HG02870 (cell line): ENCODE results near the gene SLC8A1.

Source experiments
- ATAC-seq: cut with Tn5 transposase; IDR thresholded peaks from one replicate; pipeline ENCODE4 v1.9.1; 2021; ENCODE audit warnings: mild to moderate bottlenecking, moderate library complexity; ENCODE audit not compliant: unreplicated experiment

The SLC8A1 gene

DNA sequence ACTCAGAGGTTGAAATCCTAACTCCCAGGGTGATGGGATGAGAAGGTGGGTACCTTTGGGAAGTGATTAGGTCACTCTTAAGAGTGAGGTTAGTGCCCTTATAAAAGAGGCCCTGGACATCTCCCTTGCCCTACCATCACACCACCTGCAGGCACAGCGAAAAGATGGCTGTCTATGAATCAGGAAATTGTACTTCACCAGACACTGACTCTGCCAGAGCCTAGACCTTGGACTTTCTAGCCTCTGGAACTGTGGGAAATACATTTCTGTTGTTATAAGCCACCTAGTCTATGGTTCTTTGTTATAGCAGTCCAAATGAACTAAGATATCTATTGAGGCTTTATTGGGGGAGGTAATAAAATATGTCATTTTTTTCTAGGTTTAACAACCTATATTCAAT lies 203.6 kb downstream of the SLC8A1 start:
- no peak for ATAC-seq

DNA sequence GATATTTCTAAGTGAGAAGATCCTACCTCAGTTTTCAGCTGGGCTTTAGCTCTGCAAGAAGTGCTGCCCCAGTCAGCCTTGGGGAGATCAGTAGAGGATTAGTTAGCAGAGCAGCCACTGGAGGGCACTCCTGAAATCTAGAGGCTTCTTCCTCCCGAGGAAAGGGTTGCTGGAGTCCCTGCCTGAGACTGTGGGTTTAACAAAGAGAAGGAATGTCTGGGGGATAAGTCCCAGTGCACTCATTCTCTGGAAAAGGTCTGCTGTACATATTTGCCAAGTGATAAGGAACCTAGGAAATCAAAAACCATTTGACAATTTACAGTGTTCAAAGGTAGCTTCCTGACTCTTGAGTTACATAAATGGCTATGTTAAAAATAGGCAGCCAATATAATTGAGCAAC lies 207.2 kb downstream of the SLC8A1 start:
- peak; percentile 59 for ATAC-seq

DNA sequence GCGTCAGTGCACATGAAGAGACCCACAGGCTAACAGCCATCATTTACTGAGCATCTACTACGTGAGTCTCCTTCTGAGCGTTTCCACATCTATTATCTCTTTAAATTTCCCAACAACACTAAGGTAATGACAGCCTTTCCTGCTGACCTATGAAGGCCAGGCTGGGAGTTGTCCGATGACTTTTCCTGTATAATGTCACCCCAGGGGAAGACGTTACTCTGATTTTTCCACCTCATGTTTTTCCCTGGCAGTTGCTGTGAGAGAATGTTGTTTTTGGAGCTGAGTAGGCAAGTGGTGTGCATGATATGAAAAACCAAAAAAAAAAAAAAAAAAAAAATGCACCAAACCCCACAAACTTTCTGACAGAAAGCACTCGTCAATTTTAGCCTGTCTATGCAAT lies 207.6 kb downstream of the SLC8A1 start:
- ATAC-seq, result no peak

GRCh38 chr2:40243581-40244187 lies 208.2 kb downstream of the SLC8A1 start:
- ATAC-seq, result no peak

DNA sequence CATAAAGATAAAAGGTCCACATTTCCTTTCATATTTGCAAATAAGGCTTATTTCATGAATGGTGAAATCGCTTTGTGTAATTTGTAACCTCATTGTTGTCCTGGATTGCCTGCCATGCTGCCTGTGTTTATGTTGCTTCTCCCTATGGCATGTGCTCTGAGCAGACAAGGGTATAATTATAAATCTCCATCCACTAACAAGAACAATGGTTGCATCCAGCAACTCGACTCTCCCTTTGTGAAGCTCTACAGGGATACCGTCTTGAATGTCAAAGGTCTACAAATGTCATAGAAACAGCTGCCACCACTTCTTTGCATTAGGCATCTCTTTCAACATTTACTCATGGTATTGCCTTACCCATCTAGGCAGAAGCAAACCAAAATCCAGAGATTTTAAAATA lies 209.6 kb downstream of the SLC8A1 start:
- no peak for ATAC-seq

DNA sequence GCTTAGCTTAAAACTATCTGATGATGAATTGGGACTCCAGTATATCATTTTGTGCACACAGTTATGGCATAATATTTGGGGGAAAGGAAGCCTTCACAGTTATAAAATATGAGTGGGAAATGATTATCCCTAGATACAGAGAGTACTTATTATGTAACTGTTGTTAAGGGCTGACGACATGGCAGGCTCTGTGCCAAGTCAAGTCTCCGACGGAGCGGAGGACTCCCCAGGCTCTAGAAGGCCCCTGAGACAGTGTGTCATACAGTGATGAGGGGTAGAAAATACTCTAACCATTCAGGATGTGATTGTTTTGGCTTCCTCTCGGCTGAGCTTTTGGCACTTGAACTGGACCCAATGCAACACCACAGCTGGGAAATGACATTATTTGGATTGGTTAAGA lies 211.8 kb downstream of the SLC8A1 start:
- no peak for ATAC-seq

- no peak for ATAC-seq
Measured at GRCh38 chr2:40230707-40231432, 221.0 kb downstream of the SLC8A1 start.

- no peak for ATAC-seq
Measured at GRCh38 chr2:40230186-40230585, 221.7 kb downstream of the SLC8A1 start.

DNA sequence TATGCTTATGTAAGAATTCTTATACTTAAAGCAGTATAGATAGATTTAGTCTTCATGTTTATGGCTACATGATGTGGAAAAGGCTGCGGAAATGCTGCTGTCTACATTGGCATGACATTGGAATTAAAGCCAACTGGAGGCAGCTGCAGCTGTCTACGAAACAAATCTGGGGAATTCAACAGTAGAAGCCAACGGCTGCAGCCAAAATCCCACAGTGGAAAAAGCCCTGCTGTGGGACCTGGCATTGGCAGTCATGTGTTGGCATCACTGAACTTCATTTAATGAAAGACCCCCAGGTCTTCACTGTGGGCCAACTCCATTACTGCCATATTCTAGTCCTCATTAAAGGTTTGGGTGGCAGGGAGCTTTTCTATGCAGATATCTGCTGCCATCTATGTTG lies 223.6 kb downstream of the SLC8A1 start:
- ATAC-seq, result no peak

- no peak for ATAC-seq
Measured at GRCh38 chr2:40227210-40227609, 224.7 kb downstream of the SLC8A1 start.

DNA sequence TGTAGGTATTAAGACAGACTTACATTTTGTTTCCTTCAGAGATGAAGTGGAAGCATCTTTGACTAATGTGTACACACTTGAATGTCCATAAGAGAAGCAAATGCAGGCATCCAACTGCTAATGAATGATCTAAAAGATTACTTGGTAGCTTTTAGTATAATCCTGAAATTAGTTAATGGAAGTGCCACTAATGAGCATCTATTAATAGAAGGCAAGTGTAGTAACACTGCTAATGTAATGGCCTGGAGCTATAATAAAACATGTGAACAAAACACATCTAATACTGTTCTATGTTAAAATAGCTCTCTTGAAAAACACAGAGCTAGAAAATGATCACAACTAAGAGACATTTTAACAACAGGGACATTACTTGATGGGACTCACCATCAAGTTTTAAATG lies 225.3 kb downstream of the SLC8A1 start:
- no peak for ATAC-seq

DNA sequence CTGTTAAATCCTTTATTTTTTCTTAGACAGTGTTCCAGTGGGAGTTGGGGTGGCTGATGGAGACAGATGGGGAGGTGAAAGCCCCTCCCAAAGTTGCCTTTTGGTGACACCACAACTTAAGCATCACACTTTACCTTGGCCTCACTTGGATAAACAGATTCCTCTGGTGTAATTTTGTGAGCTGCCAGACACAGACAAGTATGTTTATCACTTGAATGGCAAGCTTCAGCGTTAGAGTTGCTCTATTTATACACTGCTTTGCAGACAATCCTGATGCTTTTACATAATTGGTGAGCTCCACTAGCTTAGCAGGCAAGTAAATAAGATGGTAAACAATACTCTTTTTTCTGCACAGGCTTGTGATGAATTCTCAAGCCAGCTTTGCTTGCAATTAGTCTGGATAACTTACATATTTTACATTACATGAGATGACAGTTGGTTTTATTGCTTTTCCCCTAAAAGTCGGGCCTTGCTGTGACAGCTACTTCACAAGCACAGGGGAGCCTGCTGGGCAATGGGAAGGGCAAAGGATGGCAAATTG lies 226.2 kb downstream of the SLC8A1 start:
- ATAC-seq, result no peak

DNA sequence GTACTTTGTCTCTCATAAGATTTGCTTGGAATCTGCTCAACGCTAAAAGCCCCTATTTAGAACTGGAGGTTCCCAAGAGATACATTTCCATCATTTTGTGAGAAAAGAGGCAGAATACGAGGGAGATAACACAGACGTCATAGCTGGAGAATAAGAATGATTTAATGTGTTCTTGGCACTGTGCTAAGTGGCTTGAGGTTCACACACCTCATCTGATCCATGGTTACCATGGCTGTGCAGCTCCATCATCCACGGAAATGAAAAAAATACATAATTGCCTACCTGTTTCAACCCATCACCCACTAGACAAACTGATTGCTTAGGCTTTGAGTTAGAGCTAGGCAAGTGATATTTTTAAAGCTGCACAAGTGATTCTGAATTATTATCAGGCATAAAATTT lies 227.6 kb downstream of the SLC8A1 start:
- no peak for ATAC-seq

DNA sequence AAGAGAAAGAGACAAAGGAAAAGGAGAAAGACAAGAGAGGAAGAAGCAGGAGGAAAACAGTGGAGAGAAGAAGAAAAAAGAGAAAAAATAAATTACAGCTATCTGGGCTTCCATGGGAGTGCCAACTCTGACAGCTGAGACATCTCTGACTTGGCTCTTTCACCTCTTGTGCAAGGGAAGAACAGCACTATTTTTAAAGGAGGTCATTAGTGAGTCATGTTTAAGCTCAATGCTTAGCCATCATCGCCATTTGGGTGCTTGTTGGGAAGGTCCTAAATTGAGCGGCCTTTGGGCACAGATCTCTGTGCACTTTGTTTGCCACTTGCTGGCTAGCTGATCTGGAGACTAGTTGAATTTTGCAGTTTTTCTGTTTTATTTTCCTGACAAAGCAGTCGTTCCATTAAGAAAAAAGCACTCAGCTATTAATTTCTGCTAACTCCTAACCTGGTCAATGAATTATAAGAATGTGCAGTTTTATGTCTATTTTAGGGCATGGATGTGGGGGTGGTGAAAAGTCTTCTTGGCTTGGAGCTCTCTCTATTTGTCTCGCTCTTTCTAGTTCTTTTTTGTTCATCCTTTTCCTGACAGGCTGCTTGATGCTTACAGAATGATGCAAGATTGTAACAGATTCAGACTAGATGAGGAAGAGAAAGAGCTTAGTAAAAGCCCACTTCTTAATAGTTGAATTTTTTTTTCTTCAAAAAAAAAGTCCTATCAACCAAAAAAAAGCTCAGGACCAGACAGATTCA lies 231.5 kb downstream of the SLC8A1 start:
- ATAC-seq, result no peak

- ATAC-seq, result no peak
Measured at GRCh38 chr2:40219141-40219540, 232.7 kb downstream of the SLC8A1 start.

- no peak for ATAC-seq
Measured at GRCh38 chr2:40218679-40219078, 233.2 kb downstream of the SLC8A1 start.

GRCh38 chr2:40213619-40214018 lies 238.3 kb downstream of the SLC8A1 start:
- no peak for ATAC-seq

- ATAC-seq, result no peak
Measured at GRCh38 chr2:40213071-40213470, 238.8 kb downstream of the SLC8A1 start.

DNA sequence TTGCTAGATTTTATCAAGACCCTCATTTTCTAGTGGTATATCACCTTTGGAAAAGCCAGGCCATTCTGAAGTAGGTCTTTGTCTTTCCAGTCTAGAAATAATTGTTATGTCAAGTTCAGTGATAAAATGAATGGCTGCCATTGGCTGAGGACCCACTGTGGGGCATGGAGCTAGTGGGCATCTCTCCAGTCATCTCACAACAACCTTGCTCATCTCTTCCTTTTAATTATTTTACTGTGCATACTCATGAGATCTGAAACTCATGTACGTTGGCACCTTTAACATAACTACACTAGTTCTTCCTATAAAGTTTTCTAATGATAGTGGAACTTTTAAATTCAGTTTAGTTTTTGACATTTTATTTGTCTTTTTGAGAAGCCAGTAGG lies 240.9 kb downstream of the SLC8A1 start:
- ATAC-seq, result no peak

GRCh38 chr2:40210344-40210967 lies 241.4 kb downstream of the SLC8A1 start:
- no peak for ATAC-seq

- ATAC-seq, result no peak
Measured at GRCh38 chr2:40209761-40210160, 242.1 kb downstream of the SLC8A1 start.
